Ascending aorta (tissue), 2 donors: ENCODE data around the gene CASD1. TPM values are rescaled to one million over a fixed set of nuclear protein-coding genes. Genes with fewer than 3 reads are reported as not detected.

Experiments
- DNase-seq, 2 donors: peaks; one replicate each; pipeline ENCODE4 v3.0.0-alpha.2; 2019; ENCODE audit warnings: low spot score in 2 of 2
- H3K27ac ChIP-seq, 2 donors: fragments of 200-600 bp; sonication (generic); one replicate each; pipeline ENCODE4 v1.5.1; 2016 to 2017; ENCODE audit warnings: mild to moderate bottlenecking in 1 of 2
- H3K27me3 ChIP-seq: fragments of 200-600 bp; sonication (generic); one replicate; pipeline ENCODE4 v1.5.1; 2017
- H3K36me3 ChIP-seq, 2 donors: fragments of 200-600 bp; sonication (generic); one replicate each; pipeline ENCODE4 v1.5.1; 2016
- H3K4me1 ChIP-seq, 2 donors: fragments of 200-600 bp; sonication (generic); one replicate each; pipeline ENCODE4 v1.5.1; 2016 to 2017; ENCODE audit warnings: mild to moderate bottlenecking in 1 of 2
- H3K4me3 ChIP-seq, 2 donors: fragments of 200-600 bp; sonication (generic); one replicate each; pipeline ENCODE4 v1.5.1; 2016 to 2017; ENCODE audit warnings: mild to moderate bottlenecking in 1 of 2
- H3K9me3 ChIP-seq, 2 donors: fragments of 200-600 bp; sonication (generic); one replicate each; pipeline ENCODE4 v1.5.1; 2016
- intact Hi-C: fragments of 100-400 bp; cut with DNase I; formaldehyde crosslinking; loops from one replicate; pipeline ENCODE4 v1.15.1; 2023
- total RNA-seq: library from RNA; depleted of rRNA; stranded (reverse); fragments of >200 nt; gene quantifications from one replicate; pipeline ENCODE4 v1.1.0, GENCODE V29; 2016
- TF ChIP-seq, protein P1 (sequence below), 3 experiments: fragments of 200-600 bp in 2 of 3; fragments of 450-650 bp in 1 of 3; sonication (generic) in 2 of 3; IDR thresholded peaks; one replicate each; pipeline ENCODE4 v1.5.1; 2016 to 2019; ENCODE audit warnings: antibody characterized with exemption in 3 of 3, mild to moderate bottlenecking in 1 of 3, moderate library complexity in 1 of 3

CASD1 gene
- total RNA-seq, result 3.1 TPM

DNA sequence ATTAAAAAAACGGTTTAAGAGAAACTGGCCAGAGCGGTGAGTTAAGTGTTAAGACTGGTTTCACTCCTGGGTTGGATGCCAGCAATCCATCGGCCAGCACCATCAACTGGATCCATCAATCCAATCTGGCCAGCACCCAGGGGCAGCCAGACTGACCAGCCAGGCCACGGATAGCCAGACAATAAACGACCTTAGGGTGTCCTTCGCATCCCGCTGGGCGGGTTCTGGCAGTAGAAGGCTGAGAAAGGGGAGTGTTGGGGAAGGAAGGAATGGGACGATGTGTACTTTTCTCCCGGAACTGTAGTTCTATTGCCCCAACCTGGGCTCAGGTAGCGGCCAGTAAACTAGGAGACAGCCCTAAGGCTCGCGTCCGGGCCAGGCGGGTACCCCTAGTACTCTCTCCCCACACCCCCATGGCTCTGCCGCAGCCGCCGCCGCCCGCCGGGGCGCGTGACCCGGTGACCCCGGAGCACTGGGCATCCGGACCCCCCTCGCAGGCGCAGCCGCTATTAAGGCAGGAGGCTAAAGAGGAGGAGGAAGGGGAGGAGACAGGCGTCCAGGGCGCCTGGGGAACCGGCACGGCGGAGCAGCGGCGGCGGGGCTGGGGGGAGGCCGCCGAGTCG, at the start of gene CASD1:
TSS of gene CASD1 (plus strand) at position 546 of the 623 bp plus-strand sequence. CDS start 276 bp downstream, outside the sequence.
- Histone ChIP-seq H3K27me3 (no peaks in the 10 kb centered on the region), H3K27ac (peak within 1 kb of the TSS; percentile 87 to 96), H3K9me3 (no peaks in the 10 kb centered on the region), H3K4me3 (peak within 1 kb of the TSS; percentile 87 to 98), H3K36me3 (no peaks in the 10 kb centered on the region), H3K4me1 (peaks cover 0 to 3% of the 10 kb centered on the region in 2 donors)
- peak in 1 of 2 donors; percentile 69 for DNase-seq
- TF ChIP-seq, protein P1, sequence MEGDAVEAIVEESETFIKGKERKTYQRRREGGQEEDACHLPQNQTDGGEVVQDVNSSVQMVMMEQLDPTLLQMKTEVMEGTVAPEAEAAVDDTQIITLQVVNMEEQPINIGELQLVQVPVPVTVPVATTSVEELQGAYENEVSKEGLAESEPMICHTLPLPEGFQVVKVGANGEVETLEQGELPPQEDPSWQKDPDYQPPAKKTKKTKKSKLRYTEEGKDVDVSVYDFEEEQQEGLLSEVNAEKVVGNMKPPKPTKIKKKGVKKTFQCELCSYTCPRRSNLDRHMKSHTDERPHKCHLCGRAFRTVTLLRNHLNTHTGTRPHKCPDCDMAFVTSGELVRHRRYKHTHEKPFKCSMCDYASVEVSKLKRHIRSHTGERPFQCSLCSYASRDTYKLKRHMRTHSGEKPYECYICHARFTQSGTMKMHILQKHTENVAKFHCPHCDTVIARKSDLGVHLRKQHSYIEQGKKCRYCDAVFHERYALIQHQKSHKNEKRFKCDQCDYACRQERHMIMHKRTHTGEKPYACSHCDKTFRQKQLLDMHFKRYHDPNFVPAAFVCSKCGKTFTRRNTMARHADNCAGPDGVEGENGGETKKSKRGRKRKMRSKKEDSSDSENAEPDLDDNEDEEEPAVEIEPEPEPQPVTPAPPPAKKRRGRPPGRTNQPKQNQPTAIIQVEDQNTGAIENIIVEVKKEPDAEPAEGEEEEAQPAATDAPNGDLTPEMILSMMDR (IDR thresholded peaks at IDR 0.05), result no peak
- intact Hi-C loops, result no loop called here

GRCh38 chr7:94466516-94466915, 43.1 kb upstream of the CASD1 start:
- Histone ChIP-seq H3K27ac (no peak overlapping the region), H3K27me3 (no peaks in the 10 kb centered on the region), H3K36me3 (no peaks in the 10 kb centered on the region), H3K4me1 (no peaks in the 10 kb centered on the region), H3K4me3 (no peak overlapping the region), H3K9me3 (no peaks in the 10 kb centered on the region)
- intact Hi-C loops, result no loop called here
- no peak for DNase-seq
- TF ChIP-seq, protein P1 (IDR thresholded peaks at IDR 0.05), result no peak

GRCh38 chr7:94471604-94472003, 38.0 kb upstream of the CASD1 start:
- no peak overlapping the region for H3K27ac ChIP-seq
- no peaks in the 10 kb centered on the region for H3K36me3 ChIP-seq
- intact Hi-C loops, result no loop called here
- DNase-seq, result no peak
- peaks cover 0 to 3% of the 10 kb centered on the region in 2 donors for H3K9me3 ChIP-seq
- H3K27me3 ChIP-seq, result no peaks in the 10 kb centered on the region
- H3K4me3 ChIP-seq, result no peak overlapping the region
- no peaks in the 10 kb centered on the region for H3K4me1 ChIP-seq
- TF ChIP-seq, protein P1 (IDR thresholded peaks at IDR 0.05), result no peak

GRCh38 chr7:94472608-94473007, 37.0 kb upstream of the CASD1 start:
- no peaks in the 10 kb centered on the region for H3K27me3 ChIP-seq
- DNase-seq, result no peak
- no peaks in the 10 kb centered on the region for H3K4me1 ChIP-seq
- TF ChIP-seq, protein P1 (IDR thresholded peaks at IDR 0.05), result no peak
- no peaks in the 10 kb centered on the region for H3K36me3 ChIP-seq
- intact Hi-C loops, result no loop called here
- H3K27ac ChIP-seq, result no peak overlapping the region
- no peak overlapping the region for H3K4me3 ChIP-seq
- H3K9me3 ChIP-seq, result peaks cover 0 to 3% of the 10 kb centered on the region in 2 donors

DNA sequence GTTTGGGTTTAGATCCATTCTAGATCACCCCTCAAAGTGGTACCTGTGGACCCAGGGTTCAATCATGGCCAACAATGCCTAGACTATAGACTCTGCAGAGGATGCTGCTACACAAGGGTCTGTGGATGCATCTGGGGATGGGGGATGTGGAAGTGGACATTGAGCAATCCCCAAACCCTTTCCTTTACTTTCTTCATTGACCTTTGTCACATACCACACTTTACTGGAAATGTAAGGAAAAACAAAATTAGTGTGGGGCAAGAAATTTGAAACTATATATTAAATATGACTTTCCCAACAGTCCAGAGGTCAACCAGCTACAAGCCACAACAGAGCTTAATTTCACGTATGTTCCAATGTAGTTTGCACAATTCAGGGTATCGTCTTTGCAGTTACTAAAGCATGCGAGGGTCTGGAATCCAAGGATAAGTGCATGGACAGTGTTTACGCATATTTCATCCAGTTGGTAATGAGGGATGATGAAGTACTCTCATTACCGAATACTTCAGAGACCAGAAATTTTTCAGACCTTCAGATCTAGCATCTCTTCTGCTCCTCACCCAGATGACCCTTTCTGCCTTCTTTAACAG, 33.3 kb upstream of the CASD1 start:
- no peak for DNase-seq
- intact Hi-C loops, result no loop called here
- H3K9me3 ChIP-seq, result peaks cover 0 to 3% of the 10 kb centered on the region in 2 donors
- H3K27me3 ChIP-seq, result no peaks in the 10 kb centered on the region
- no peak overlapping the region for H3K27ac ChIP-seq
- TF ChIP-seq, protein P1 (IDR thresholded peaks at IDR 0.05), result no peak
- no peaks in the 10 kb centered on the region for H3K4me1 ChIP-seq
- H3K4me3 ChIP-seq, result no peak overlapping the region
- H3K36me3 ChIP-seq, result no peaks in the 10 kb centered on the region
